ENCODE results near the gene ZNF668. TPM values are rescaled to one million over a fixed set of nuclear protein-coding genes. Genes with fewer than 3 reads are reported as not detected.

Gene ZNF668
- total and polyA plus RNA-seq, 2 of the 8 experiments (the other 6 are each of a cell fraction or from before 2014, with no cell fraction given): 14.0 to 14.3 TPM

GRCh38 chr16:31110106-31111034 lies 36.3 kb upstream of the ZNF668 start:
- Histone ChIP-seq H3K56ac (replicated peaks; ENCODE audit: insufficient read length, low read depth, low read length) (no peak overlapping the region), H3K79me2 (ENCODE audit: control insufficient read depth in 1 of 2, insufficient read depth in 2 of 2, low read length in 2 of 2) (no peaks in the 10 kb centered on the region), H3K27me3 (replicated peaks in 1 of 4; ENCODE audit: control insufficient read depth in 3 of 4, extremely low read depth in 1 of 4, insufficient read depth in 3 of 4, low read length in 3 of 4) (no peaks in the 10 kb centered on the region), H3K27ac (ENCODE audit: low read depth, low read length) (no peak overlapping the region), H3K23me2 (ENCODE audit: low read depth, low read length) (peaks cover 8% of the 10 kb centered on the region), H3K23ac (ENCODE audit: insufficient read length) (no peak overlapping the region), H3K79me1 (ENCODE audit: low read depth, low read length) (no peaks in the 10 kb centered on the region; the same call in 1 of the 2 replicates), H2BK15ac (ENCODE audit: low read length) (no peak overlapping the region), H4K91ac (replicated peaks; ENCODE audit: insufficient read length, low read length) (no peak overlapping the region), H3K9me3 (ENCODE audit: insufficient read depth in 2 of 2, low read depth in 1 of 2, low read length in 1 of 2) (no peaks in the 10 kb centered on the region), H3K14ac (ENCODE audit: insufficient read length) (no peak overlapping the region), H2BK20ac (ENCODE audit: low read length) (no peak overlapping the region), H3K18ac (ENCODE audit: extremely low read depth, low read length) (no peak overlapping the region), H2BK5ac (ENCODE audit: low read depth, low read length) (no peak overlapping the region), H2AK5ac (ENCODE audit: low read depth, low read length) (no peak overlapping the region), H3K9ac (replicated peaks in 1 of 4; ENCODE audit: extremely low read depth in 1 of 4, low read depth in 3 of 4, low read length in 3 of 4) (no peak overlapping the region), H2BK12ac (ENCODE audit: low read depth, low read length) (no peak overlapping the region), H3K4me1 (replicated peaks in 1 of 4; ENCODE audit: control insufficient read depth in 3 of 4, insufficient read depth in 4 of 4, low read length in 3 of 4) (peaks cover 0 to 5% (median 2%) of the 10 kb centered on the region in 4 experiments; a peak in 1 of 7 replicates), H4K8ac (ENCODE audit: extremely low read depth, insufficient read depth, low read length) (no peak overlapping the region), H4K5ac (ENCODE audit: insufficient read length, low read depth, low read length) (no peak overlapping the region), H2AFZ (ENCODE audit: low read length) (no peak overlapping the region), H3K4me3 (ENCODE audit: extremely low read depth in 1 of 4, insufficient read depth in 2 of 4, low read depth in 3 of 4, low read length in 4 of 4) (no peak overlapping the region), H4K20me1 (replicated peaks in 1 of 2; ENCODE audit: control insufficient read depth in 1 of 2, insufficient read depth in 2 of 2, low read length in 2 of 2) (no peaks in the 10 kb centered on the region), H3K4ac (replicated peaks; ENCODE audit: insufficient read length, low read depth, low read length) (no peak overlapping the region), H2BK120ac (replicated peaks; ENCODE audit: low read depth, low read length) (no peak overlapping the region), H3K36me3 (ENCODE audit: control insufficient read depth in 2 of 4, insufficient read depth in 4 of 4, low read length in 3 of 4) (peaks cover 2 to 18% (median 12%) of the 10 kb centered on the region in 4 experiments; a peak in 5 of 8 replicates), H3K4me2 (ENCODE audit: insufficient read depth in 1 of 2, low read depth in 2 of 2, low read length in 2 of 2) (no peak overlapping the region)
- no peak for FAIRE-seq
- TF ChIP-seq KDM4A (IDR thresholded peaks at IDR 0.05; ENCODE audit: low read depth, low read length, severe bottlenecking) (no peak), CEBPB (IDR thresholded peaks at IDR 0.05; ENCODE audit: low read depth, low read length) (no peak), KDM5A (IDR thresholded peaks at IDR 0.05; ENCODE audit: low read length) (no peak), POLR2A (IDR thresholded peaks at IDR 0.05; ENCODE audit: control extremely low read depth in 1 of 2, low read depth in 2 of 2, low read length in 2 of 2) (no peak), SIRT6 (IDR thresholded peaks at IDR 0.05; ENCODE audit: low read length) (no peak), TCF12 (IDR thresholded peaks at IDR 0.05; ENCODE audit: low read depth, low read length) (no peak), TEAD4 (IDR thresholded peaks at IDR 0.05; ENCODE audit: low read depth, low read length) (no peak), EZH2 (IDR thresholded peaks at IDR 0.05; ENCODE audit: low read depth, low read length, severe bottlenecking) (no peak)
- ChIA-PET POLR2A (ENCODE audit: partially characterized antibody) (interaction anchor here (1.2 to 29.9 kb wide), 6 partner anchors 7 to 84 kb away, joined by 3 to 713 read pairs (median 8); partner anchors contain the start of genes KAT8, PRSS36 and PRSS8), CTCF (ENCODE audit: partially characterized antibody) (interaction anchor here (1.0 to 3.1 kb wide), 2 partner anchors 9 to 32 kb away, joined by 3 to 8 read pairs; no protein-coding TSS in a partner anchor)
- whole genome bisulfite sequencing, 2 experiments (ENCODE audit: extremely low coverage in 1 of 2, insufficient coverage in 1 of 2, insufficient read length in 1 of 2, insufficient replicate concordance in 2 of 2, low coverage in 1 of 2, low lambda C conversion rate in 2 of 2, missing lambda C conversion rate in 1 of 2): 91% methylated on average over 26 of the region's 26 CpGs; no CpG with 5 or more reads in 1 of the 2 experiments
- DNase-seq (ENCODE audit: low read depth in 1 of 2, low spot score in 2 of 2): no peak
